H1 (cell line): Measurements from ENCODE around the gene DHCR7. TPM values are rescaled to one million over a fixed set of nuclear protein-coding genes. Genes with fewer than 3 reads are reported as not detected.

ENCODE experiments used
- EP300 ChIP-seq, 2 experiments: IDR thresholded peaks; 1 replicate in 1 of 2; 2 replicates in 1 of 2; pipeline ENCODE4 v1.6.1; 2011 to 2012; ENCODE audit warnings: low read depth in 2 of 2, low read length in 2 of 2, mild to moderate bottlenecking in 2 of 2, borderline replicate concordance in 1 of 2, inconsistent platforms in 1 of 2, moderate library complexity in 1 of 2
- SIX5 ChIP-seq: IDR thresholded peaks from 2 replicates; pipeline ENCODE4 v1.6.1; 2011; ENCODE audit warnings: mild to moderate bottlenecking, low read depth, low read length
- SP1 ChIP-seq: IDR thresholded peaks from 2 replicates; pipeline ENCODE4 v1.6.1; 2011; ENCODE audit warnings: low read depth, low read length
- polyA plus RNA-seq, 7 experiments: library from polyadenylated mRNA; depleted of rRNA in 3 of 7; stranded (reverse) in 5 of 7; unstranded in 2 of 7; fragments of >200 nt in 5 of 7; fragments of 200-250 nt in 2 of 7; gene quantifications; 1 replicate in 5 of 7; 2 replicates in 1 of 7; 4 replicates in 1 of 7; pipeline versions ENCODE4 v1.2.1 to v1.2.3, GENCODE V29; 2011 to 2013; ENCODE audit warnings: missing spikeins in 2 of 7, mixed read lengths in 2 of 7
- total RNA-seq: library from RNA; stranded (reverse); fragmentation: NEBNext Ultra II Directional; extraction: Animal tissue kit (Norgen Biotek cat#: 25700); gene quantifications from 2 replicates; pipeline ENCODE4 v1.2.1, GENCODE V29; 2021

The DHCR7 gene
- total and polyA plus RNA-seq, 2 of the 8 experiments (the other 6 are each of a cell fraction or from before 2014, with no cell fraction given), result 144 to 157 TPM

- TF ChIP-seq SIX5 (no peak), EP300 (IDR thresholded peaks at IDR 0.05; ENCODE audit: borderline replicate concordance in 1 of 2, low read depth in 2 of 2, low read length in 2 of 2) (no peak), SP1 (no peak)
Measured at GRCh38 chr11:71429701-71430100, 18.5 kb downstream of the DHCR7 start (continued).
